ENCODE data around the gene UCN.

GRCh38 chr2:27306573-27307286 is 1.5 kb downstream of the UCN start:
- TF ChIP-seq CTCF (IDR thresholded peaks at IDR 0.05): no peak
- no peak for TF ChIP-seq POLR2A (IDR thresholded peaks at IDR 0.05)
